Activated CD4-positive, alpha-beta T cell treated with anti-CD3 and anti-CD28 coated beads, Interleukin-2, amount 10 ng/mL, durations not matched to agents 7 days and 5 days (primary cell): ENCODE measurements around the gene ELOVL6. TPM values are rescaled to one million over a fixed set of nuclear protein-coding genes. Genes with fewer than 3 reads are reported as not detected.
"Not testable (repeated sequence)": the region's sequence is repeated elsewhere in the genome, so short reads cannot be mapped to it uniquely, and the experiment has no call there.

ENCODE experiments used
- CTCF ChIA-PET: fragments of 350-600 bp; sonication (Branson Sonifier 250); formaldehyde crosslinking; loops from one replicate; lab custom pipeline; 2021; ENCODE audit warnings: antibody characterized with exemption; lab: Charles Lee
- POLR2A ChIA-PET: fragments of 350-600 bp; sonication (Branson Sonifier 250); formaldehyde crosslinking; loops from one replicate; lab custom pipeline; 2021; ENCODE audit warnings: antibody characterized with exemption; lab: Charles Lee
- DNase-seq: peaks from one replicate; pipeline ENCODE4 v3.0.0-alpha.2; 2020
- H3K27ac Mint-ChIP-seq: one replicate; pipeline ENCODE4 v1.8.0; 2021; ENCODE audit warnings: mild to moderate bottlenecking, moderate library complexity, mixed read lengths
- H3K27me3 Mint-ChIP-seq: one replicate; pipeline ENCODE4 v1.8.0; 2021; ENCODE audit warnings: mixed read lengths
- H3K36me3 Mint-ChIP-seq: one replicate; pipeline ENCODE4 v1.8.0; 2021; ENCODE audit warnings: low read depth, mixed read lengths
- H3K4me1 Mint-ChIP-seq: one replicate; pipeline ENCODE4 v1.8.0; 2021; ENCODE audit warnings: mixed read lengths
- H3K4me3 Mint-ChIP-seq: one replicate; pipeline ENCODE4 v1.8.0; 2021; ENCODE audit warnings: mild to moderate bottlenecking, moderate library complexity, mixed read lengths
- H3K9me3 Mint-ChIP-seq: one replicate; pipeline ENCODE4 v1.8.0; 2021; ENCODE audit warnings: mixed read lengths
- total RNA-seq, 2 experiments: library from RNA; stranded (reverse); gene quantifications; one replicate each; pipeline ENCODE4 v1.2.3, GENCODE V29; 2021

ELOVL6 gene
- total RNA-seq, 2 experiments from 2014 or later = 14.7 to 16.0 TPM

DNA sequence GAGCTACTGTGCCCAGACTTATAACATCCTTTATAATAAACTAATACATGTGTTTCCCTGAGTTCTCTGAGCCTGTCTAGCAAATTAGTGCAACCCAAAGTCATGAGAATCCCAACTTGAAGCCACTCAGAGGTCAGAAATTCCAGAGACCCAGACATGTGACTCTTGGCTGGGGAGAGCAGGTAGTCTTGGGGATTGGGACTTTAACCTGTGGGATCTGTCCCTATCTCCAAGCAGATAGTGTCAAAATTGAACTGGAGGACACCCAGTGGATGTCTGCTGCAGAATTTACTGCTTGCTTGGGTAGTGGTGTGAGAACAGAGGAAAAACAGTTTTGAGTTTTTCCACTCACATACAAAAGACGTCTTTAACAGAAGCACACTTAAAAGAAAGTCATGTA, 26.4 kb downstream of the ELOVL6 start:
- no peaks in the 10 kb centered on the region for H3K27me3 Mint-ChIP-seq
- ChIA-PET POLR2A (no interaction called here), CTCF (interaction anchor here (1.2 to 1.3 kb wide), 2 partner anchors 27 to 166 kb away, joined by 3 read pairs; partner anchors contain the start of gene ELOVL6)
- H3K4me1 Mint-ChIP-seq = peaks cover 3% of the 10 kb centered on the region
- H3K9me3 Mint-ChIP-seq = no peaks in the 10 kb centered on the region
- no peak overlapping the region for H3K4me3 Mint-ChIP-seq
- H3K36me3 Mint-ChIP-seq = peaks cover 7% of the 10 kb centered on the region
- DNase-seq = no peak
- no peak overlapping the region for H3K27ac Mint-ChIP-seq

DNA sequence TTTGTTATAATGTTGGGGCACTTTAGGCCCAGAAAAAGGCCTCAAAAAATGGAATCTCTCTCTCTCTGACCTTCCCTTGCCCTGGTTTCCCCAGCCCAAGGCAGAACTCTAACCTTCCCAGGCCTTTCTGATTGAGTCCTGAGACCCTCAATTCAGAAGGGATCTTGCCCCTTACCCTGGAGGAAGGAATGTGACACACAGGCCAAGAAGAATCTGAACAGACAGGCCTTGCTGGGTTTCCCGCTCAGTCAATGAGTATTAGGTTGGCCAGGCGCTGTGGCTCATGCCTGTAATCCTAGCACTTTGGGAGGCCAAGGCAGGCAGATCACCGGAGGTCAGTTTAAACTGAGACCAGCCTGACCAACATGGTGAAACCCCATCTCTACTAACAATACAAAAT, 27.6 kb downstream of the ELOVL6 start:
- no peaks in the 10 kb centered on the region for H3K9me3 Mint-ChIP-seq
- no peak overlapping the region for H3K27ac Mint-ChIP-seq
- H3K36me3 Mint-ChIP-seq = peaks cover 5% of the 10 kb centered on the region
- ChIA-PET CTCF (interaction anchor here (0.6 to 1.3 kb wide), 5 partner anchors 17 to 165 kb away, joined by 3 read pairs; partner anchors contain the start of gene ELOVL6), POLR2A (no interaction called here)
- no peak for DNase-seq
- no peaks in the 10 kb centered on the region for H3K27me3 Mint-ChIP-seq
- peaks cover 14% of the 10 kb centered on the region for H3K4me1 Mint-ChIP-seq
- H3K4me3 Mint-ChIP-seq = no peak overlapping the region

DNA sequence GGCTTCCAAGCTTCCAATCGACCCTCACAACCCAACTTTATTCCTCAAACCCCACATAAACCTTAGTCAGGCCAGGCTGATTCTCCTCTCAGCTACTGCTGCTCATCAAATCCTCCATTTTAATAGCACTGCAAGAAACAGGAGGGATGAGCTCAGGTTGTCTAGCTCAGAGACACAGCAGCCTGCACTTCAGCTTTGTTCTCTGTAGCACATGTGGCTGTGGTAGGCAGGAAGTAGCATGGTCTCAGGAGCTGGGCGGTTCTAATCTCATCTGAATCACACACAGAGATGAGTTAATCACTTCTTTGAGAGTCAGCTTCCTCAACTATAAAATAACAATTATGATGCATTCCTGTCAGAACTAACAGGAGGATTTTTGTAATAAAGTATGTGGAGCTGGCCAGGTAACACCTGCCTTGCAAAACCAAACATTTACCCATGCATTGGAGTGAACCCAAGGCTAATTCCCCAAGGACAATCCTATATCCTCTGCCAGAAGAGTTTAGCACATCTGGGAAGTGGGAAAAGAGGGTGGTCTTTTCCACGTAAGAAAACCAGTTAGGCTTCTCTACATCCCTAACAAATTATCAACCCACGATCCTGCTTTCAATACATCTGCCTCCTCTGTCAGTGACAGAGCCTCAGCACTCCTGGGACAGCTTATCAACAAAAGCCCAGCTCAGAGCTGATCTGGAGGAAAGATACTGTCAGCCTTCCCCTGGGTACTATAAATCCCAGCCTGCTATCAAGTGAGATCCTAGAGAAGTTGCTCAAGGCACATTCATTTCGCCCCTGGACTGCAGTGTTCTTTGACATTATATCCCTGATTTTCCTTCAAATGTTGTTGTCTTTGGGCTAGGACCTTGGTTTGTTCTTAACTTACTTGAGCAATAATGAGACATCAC, 32.8 kb downstream of the ELOVL6 start:
- peaks cover 41% of the 10 kb centered on the region for H3K4me1 Mint-ChIP-seq
- POLR2A ChIA-PET = no interaction called here
- H3K36me3 Mint-ChIP-seq = peaks cover 34% of the 10 kb centered on the region
- no peaks in the 10 kb centered on the region for H3K27me3 Mint-ChIP-seq
- peaks cover 16% of the 10 kb centered on the region for H3K9me3 Mint-ChIP-seq
- DNase-seq = peak; percentile 81
- H3K27ac Mint-ChIP-seq = peak overlapping the region; percentile 96
- H3K4me3 Mint-ChIP-seq = peak overlapping the region; percentile 56
- CTCF ChIA-PET = interaction anchor here (1.0 to 1.2 kb wide), 2 partner anchors 11 to 79 kb away, joined by 3 to 4 read pairs; no protein-coding TSS in a partner anchor

DNA sequence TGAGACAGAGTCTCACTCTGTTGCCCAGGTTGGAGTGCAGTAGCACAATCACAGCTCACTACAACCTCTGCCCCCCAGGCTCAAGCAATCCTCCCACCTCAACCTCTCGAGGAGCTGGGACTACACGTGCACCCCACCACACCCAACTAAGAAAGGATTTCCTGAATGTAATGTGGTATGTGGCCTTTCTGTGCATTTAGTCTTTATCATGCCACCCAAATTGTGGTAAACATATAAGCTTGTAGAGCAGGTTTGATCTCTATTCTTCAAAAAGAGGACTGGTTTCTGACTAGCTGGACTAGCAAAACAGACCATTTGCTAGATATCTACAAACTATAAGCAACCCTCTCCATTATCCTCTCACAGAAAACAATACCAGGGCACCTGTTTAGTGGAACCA, 33.6 kb downstream of the ELOVL6 start:
- POLR2A ChIA-PET = no interaction called here
- Mint-ChIP-seq H3K9me3 (peaks cover 16% of the 10 kb centered on the region), H3K36me3 (peaks cover 33% of the 10 kb centered on the region), H3K27me3 (no peaks in the 10 kb centered on the region), H3K4me1 (peaks cover 41% of the 10 kb centered on the region), H3K27ac (peak overlapping the region; percentile 96), H3K4me3 (peak overlapping the region; percentile 56)
- peak; percentile 40 for DNase-seq
- CTCF ChIA-PET = interaction anchor here (0.6 to 1.2 kb wide), 5 partner anchors 10 to 1895 kb away, joined by 3 to 6 read pairs (median 4); no protein-coding TSS in a partner anchor

- ChIA-PET CTCF (interaction anchor here (0.6 to 1.1 kb wide), 2 partner anchors 11 to 19 kb away, joined by 3 to 4 read pairs; no protein-coding TSS in a partner anchor), POLR2A (no interaction called here)
- no peak overlapping the region for H3K4me3 Mint-ChIP-seq
- H3K9me3 Mint-ChIP-seq = peaks cover 16% of the 10 kb centered on the region
- H3K27me3 Mint-ChIP-seq = no peaks in the 10 kb centered on the region
- DNase-seq = no peak
- H3K27ac Mint-ChIP-seq = peak overlapping the region; percentile 76
- peaks cover 41% of the 10 kb centered on the region for H3K4me1 Mint-ChIP-seq
- peaks cover 33% of the 10 kb centered on the region for H3K36me3 Mint-ChIP-seq
Observed at GRCh38 chr4:110164251-110164650, 34.2 kb downstream of the ELOVL6 start.

DNA sequence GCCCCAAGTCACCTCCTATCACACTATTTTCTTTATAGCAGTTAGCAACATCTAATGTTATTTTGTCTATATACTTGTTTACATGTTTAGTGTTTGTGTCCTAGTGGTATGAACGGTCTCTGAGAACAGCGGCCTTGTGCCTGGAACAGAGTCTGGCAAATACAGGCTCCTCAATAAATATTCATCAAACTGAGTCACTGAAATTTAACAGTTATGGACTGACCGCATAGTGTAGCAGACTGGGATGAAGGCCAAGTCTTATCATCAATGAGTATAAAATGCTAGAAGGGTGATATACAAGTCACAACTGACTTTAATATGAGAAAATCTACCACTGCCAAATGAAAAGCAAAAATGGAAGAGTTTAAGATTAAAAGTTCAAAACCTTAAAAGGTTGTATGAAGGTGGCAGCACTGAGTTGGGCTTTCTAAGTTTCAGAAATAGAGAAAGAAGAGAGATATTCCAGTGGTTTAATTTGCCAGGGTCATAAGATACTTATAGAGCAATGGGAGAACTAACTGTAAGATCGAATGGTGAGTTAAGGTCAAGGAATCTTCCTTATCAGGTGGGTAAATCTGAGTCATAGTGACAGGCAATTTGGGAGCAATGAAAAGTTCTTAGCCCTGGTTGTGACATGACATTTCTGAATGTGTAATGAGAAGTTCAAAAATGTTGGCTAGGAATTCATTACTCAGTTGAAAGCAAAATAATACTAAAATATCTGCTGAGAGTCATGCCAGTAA, 34.9 kb downstream of the ELOVL6 start:
- H3K4me1 Mint-ChIP-seq = peaks cover 41% of the 10 kb centered on the region
- ChIA-PET POLR2A (interaction anchor here (0.9 kb wide), 1 partner anchor 34 kb away, joined by 5 read pairs; no protein-coding TSS in a partner anchor), CTCF (interaction anchor here (1.1 kb wide), 1 partner anchor 10 kb away, joined by 3 read pairs; no protein-coding TSS in a partner anchor)
- no peak overlapping the region for H3K4me3 Mint-ChIP-seq
- H3K27me3 Mint-ChIP-seq = no peaks in the 10 kb centered on the region
- H3K36me3 Mint-ChIP-seq = peaks cover 33% of the 10 kb centered on the region
- H3K9me3 Mint-ChIP-seq = peaks cover 16% of the 10 kb centered on the region
- H3K27ac Mint-ChIP-seq = no peak overlapping the region
- no peak for DNase-seq

- POLR2A ChIA-PET = no interaction called here
- no peak overlapping the region for H3K27ac Mint-ChIP-seq
- peaks cover 33% of the 10 kb centered on the region for H3K36me3 Mint-ChIP-seq
- H3K4me3 Mint-ChIP-seq = no peak overlapping the region
- CTCF ChIA-PET = interaction anchor here (1.2 kb wide), 1 partner anchor 9 kb away, joined by 3 read pairs; no protein-coding TSS in a partner anchor
- H3K27me3 Mint-ChIP-seq = no peaks in the 10 kb centered on the region
- peaks cover 16% of the 10 kb centered on the region for H3K9me3 Mint-ChIP-seq
- no peak for DNase-seq
- peaks cover 25% of the 10 kb centered on the region for H3K4me1 Mint-ChIP-seq
Observed at GRCh38 chr4:110160618-110161017, 37.8 kb downstream of the ELOVL6 start.

GRCh38 chr4:110159541-110159940, 38.9 kb downstream of the ELOVL6 start:
- DNase-seq = no peak
- H3K27me3 Mint-ChIP-seq = no peaks in the 10 kb centered on the region
- peaks cover 16% of the 10 kb centered on the region for H3K9me3 Mint-ChIP-seq
- no peak overlapping the region for H3K27ac Mint-ChIP-seq
- H3K4me3 Mint-ChIP-seq = no peak overlapping the region
- H3K36me3 Mint-ChIP-seq = peaks cover 25% of the 10 kb centered on the region
- ChIA-PET POLR2A (no interaction called here), CTCF (interaction anchor here (0.6 kb wide), 2 partner anchors 8 to 118 kb away, joined by 3 read pairs; no protein-coding TSS in a partner anchor)
- H3K4me1 Mint-ChIP-seq = peaks cover 16% of the 10 kb centered on the region

DNA sequence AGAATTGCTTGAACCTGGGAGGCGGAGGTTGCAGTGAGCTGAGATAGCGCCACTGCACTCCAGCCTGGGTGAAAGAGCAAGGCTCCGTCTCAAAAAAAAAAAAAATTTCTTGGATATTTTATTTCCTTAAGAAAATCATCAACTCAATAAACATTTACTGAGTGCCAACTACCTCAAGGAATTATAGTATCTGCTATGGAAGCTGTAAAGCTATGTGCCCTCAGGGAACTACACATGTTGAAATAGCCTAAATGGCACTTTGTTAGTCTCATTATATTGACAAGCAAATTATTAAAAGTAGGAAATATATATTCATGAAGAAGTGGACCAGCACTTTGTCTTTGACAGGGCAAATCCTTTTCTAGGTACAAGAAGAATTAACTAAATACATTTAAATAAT, 40.8 kb downstream of the ELOVL6 start:
- H3K9me3 Mint-ChIP-seq = peaks cover 2% of the 10 kb centered on the region
- DNase-seq = no peak
- POLR2A ChIA-PET = no interaction called here
- no peak overlapping the region for H3K4me3 Mint-ChIP-seq
- H3K36me3 Mint-ChIP-seq = peaks cover 7% of the 10 kb centered on the region
- peaks cover 3% of the 10 kb centered on the region for H3K4me1 Mint-ChIP-seq
- no peak overlapping the region for H3K27ac Mint-ChIP-seq
- H3K27me3 Mint-ChIP-seq = no peaks in the 10 kb centered on the region
- CTCF ChIA-PET = no interaction called here

GRCh38 chr4:110157166-110157565, 41.2 kb downstream of the ELOVL6 start:
- CTCF ChIA-PET, H3K36me3 Mint-ChIP-seq, H3K27ac Mint-ChIP-seq, POLR2A ChIA-PET, H3K4me3 Mint-ChIP-seq, H3K4me1 Mint-ChIP-seq, H3K9me3 Mint-ChIP-seq, H3K27me3 Mint-ChIP-seq, DNase-seq: not testable (repeated sequence)

DNA sequence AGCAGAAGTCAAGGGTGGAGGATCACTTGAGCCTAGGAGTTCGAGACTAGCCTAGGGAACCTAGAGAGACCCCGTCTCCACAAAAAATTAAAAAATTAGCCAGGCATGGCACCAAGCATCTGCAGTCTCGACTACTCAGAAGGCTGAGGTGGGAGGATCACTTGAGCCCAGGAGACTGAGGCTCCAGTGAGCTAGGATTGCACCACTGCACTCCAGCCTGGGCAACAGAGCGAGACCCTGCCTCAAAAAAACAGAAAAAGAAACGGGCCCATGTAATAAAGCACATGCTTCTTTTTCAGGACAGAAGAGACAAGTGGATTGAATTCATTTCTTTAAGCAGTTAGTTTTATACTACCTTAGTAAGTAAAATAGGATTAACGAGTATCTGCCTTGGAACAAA, 42.0 kb downstream of the ELOVL6 start:
- Mint-ChIP-seq H3K4me3 (no peak overlapping the region), H3K9me3 (no peaks in the 10 kb centered on the region), H3K4me1 (peaks cover 3% of the 10 kb centered on the region), H3K27ac (no peak overlapping the region), H3K27me3 (no peaks in the 10 kb centered on the region), H3K36me3 (peaks cover 3% of the 10 kb centered on the region)
- POLR2A ChIA-PET = no interaction called here
- CTCF ChIA-PET = no interaction called here
- no peak for DNase-seq

- peaks cover 3% of the 10 kb centered on the region for H3K4me1 Mint-ChIP-seq
- no peak overlapping the region for H3K27ac Mint-ChIP-seq
- H3K27me3 Mint-ChIP-seq = no peaks in the 10 kb centered on the region
- no peak for DNase-seq
- CTCF ChIA-PET = no interaction called here
- H3K9me3 Mint-ChIP-seq = no peaks in the 10 kb centered on the region
- POLR2A ChIA-PET = no interaction called here
- no peaks in the 10 kb centered on the region for H3K36me3 Mint-ChIP-seq
- H3K4me3 Mint-ChIP-seq = no peak overlapping the region
Observed at GRCh38 chr4:110155654-110156053, 42.8 kb downstream of the ELOVL6 start.
